ENCODE data around the gene DNAAF3.

Gene DNAAF3

GRCh38 chr19:55115446-55116065, 50.9 kb downstream of the DNAAF3 start:
- DNase-seq: no peak

GRCh38 chr19:55114566-55115145, 51.8 kb downstream of the DNAAF3 start:
- DNase-seq: no peak

DNA sequence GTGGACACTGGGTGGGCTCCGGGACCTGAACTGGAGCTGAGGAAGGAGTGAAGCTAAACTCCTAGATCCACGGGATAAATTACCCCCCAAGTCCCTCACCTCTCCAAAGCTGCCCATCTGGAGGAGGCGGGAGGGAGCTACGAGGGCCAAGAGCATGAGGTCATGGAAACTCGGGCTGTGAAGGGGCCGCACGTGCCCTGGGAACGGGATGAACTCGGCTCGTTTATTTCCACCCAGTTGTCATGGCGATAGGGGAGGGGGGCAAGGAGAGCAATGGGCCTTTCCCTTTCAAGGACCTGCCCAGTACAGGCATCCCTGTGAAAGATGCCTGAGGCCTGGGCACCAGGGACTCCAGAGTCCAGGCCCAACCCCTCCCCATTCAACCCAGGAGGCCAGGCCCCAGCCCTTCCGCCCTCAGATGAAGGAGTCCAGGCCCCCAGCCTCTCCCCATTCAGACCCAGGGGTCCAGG, 52.8 kb downstream of the DNAAF3 start:
- DNase-seq: no peak

DNA sequence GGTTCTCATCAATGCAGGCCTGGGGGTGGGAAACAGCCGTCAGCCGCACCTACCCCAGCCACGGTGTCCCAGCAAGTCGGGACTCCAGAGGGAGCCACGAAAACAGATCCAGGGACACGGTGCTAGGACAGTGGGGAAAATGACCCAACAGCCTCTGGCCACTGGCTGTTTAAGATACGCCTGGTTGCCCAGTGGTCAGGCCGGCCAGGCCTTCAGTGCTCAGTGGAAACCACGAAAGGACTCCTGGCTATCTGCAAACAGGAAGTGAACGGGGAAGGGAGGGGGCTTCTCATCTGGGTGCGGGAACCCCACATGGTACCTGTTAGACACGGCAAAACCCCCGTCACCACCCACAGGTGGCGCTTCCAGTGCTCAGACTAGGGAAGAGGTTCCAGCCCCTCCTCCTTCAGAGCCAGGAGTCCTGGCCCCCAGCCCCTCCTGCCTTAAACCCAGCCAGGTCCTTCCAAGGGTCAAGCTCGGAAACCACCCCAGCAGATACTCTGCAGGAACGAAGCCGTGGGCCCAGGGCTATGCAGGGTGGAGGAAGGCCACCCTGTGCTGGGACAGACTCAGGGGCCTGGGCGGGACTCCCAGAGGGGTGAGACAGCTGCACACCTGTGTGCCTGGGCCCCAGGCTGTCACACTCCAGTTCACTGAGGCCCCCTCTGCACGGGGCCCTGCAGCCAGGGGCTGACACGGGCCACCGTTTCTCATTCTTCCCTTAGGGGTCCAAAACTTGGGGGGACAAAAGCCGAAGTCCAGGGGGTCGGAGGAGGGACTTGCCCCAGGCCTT, 53.4 kb downstream of the DNAAF3 start:
- no peak for DNase-seq

GRCh38 chr19:55112246-55112776, 54.1 kb downstream of the DNAAF3 start:
- DNase-seq: no peak

- DNase-seq: no peak
These were observed 55.1 kb downstream of the DNAAF3 start for GRCh38 chr19:55111238-55111831.

DNA sequence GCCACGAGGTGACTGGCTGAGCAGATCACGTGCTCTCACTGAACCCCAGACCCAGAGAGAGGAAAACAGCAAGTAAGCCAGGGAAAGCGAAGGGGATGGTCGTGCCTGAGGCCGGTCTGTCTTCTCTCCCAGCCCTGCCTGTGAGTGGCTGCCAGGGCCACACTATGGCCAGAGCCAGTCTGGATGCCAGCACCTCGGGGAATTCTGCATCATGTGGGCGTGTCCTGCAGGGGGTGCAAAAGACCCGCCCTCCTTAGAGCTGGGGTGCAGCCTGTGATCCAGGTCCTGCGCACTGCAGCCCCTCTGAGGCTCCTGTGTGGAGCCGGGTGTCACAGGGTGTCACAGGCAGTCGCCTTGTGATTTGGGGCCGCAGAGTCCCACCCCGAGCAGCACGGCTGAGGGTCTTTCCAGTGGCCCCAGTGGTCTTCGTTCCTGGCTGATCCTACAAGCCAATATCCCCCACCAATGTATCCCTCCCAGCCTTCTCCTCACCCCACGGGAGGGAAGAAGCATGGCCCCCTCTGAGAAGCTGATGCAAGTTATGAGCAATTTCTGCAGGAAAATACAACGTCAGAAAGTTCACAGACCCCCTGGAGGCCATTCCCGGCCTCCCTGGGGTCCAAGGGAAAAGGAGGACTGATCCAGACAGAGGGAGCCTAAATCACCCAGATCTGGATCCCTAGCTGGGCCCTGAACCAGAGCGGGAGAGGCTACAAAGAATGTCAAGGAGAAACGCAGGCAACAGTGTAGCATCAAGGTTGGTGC, 56.7 kb downstream of the DNAAF3 start:
- DNase-seq: no peak
